Measurements from ENCODE around the gene EPOP. TPM values are rescaled to one million over a fixed set of nuclear protein-coding genes. Genes with fewer than 3 reads are reported as not detected.

EPOP gene
- total RNA-seq, 1 donor from 2014 or later: 2.0 TPM

- TF ChIP-seq, protein P1, sequence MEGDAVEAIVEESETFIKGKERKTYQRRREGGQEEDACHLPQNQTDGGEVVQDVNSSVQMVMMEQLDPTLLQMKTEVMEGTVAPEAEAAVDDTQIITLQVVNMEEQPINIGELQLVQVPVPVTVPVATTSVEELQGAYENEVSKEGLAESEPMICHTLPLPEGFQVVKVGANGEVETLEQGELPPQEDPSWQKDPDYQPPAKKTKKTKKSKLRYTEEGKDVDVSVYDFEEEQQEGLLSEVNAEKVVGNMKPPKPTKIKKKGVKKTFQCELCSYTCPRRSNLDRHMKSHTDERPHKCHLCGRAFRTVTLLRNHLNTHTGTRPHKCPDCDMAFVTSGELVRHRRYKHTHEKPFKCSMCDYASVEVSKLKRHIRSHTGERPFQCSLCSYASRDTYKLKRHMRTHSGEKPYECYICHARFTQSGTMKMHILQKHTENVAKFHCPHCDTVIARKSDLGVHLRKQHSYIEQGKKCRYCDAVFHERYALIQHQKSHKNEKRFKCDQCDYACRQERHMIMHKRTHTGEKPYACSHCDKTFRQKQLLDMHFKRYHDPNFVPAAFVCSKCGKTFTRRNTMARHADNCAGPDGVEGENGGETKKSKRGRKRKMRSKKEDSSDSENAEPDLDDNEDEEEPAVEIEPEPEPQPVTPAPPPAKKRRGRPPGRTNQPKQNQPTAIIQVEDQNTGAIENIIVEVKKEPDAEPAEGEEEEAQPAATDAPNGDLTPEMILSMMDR (IDR thresholded peaks at IDR 0.05; ENCODE audit: partially characterized antibody, unreplicated experiment): no peak
Observed at GRCh38 chr17:38674014-38674748, 576 bp downstream of the EPOP start.

DNA sequence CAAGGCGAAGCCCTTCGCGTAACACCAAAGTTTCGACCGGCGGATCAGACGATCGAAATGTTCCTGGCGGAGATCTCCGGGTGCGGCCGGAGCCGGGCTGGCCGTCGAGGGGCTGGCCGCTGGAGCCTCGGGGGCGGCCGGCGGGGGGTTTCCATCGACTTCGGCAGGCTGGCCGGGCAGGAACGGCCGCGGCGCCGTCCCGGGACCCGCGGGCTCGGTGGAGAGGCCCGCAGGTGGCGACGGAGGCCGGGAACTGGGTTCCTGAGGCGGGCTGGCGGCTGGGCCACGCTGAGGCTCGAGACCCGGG, 1.1 kb downstream of the EPOP start:
- Mint-ChIP-seq H3K9me3 (ENCODE audit: unreplicated experiment) (peaks cover 9% of the 10 kb centered on the region), H3K27ac (ENCODE audit: unreplicated experiment) (no peak overlapping the region), H3K4me1 (ENCODE audit: low read depth, unreplicated experiment) (peaks cover 3% of the 10 kb centered on the region), H3K4me3 (ENCODE audit: unreplicated experiment) (no peak overlapping the region), H3K27me3 (ENCODE audit: unreplicated experiment) (peaks cover 36% of the 10 kb centered on the region), H3K36me3 (ENCODE audit: unreplicated experiment) (no peaks in the 10 kb centered on the region)
- peak; percentile 59 for DNase-seq
- TF ChIP-seq, protein P1 (IDR thresholded peaks at IDR 0.05; ENCODE audit: partially characterized antibody, unreplicated experiment): no peak

More at GRCh38 chr17:38674014-38674748, 576 bp downstream of the EPOP start:
- Mint-ChIP-seq H3K4me3 (ENCODE audit: unreplicated experiment) (no peak overlapping the region), H3K9me3 (ENCODE audit: unreplicated experiment) (peaks cover 9% of the 10 kb centered on the region), H3K27me3 (ENCODE audit: unreplicated experiment) (peaks cover 31% of the 10 kb centered on the region), H3K36me3 (ENCODE audit: unreplicated experiment) (no peaks in the 10 kb centered on the region), H3K27ac (ENCODE audit: unreplicated experiment) (no peak overlapping the region), H3K4me1 (ENCODE audit: low read depth, unreplicated experiment) (peaks cover 3% of the 10 kb centered on the region)
- DNase-seq: no peak

DNA sequence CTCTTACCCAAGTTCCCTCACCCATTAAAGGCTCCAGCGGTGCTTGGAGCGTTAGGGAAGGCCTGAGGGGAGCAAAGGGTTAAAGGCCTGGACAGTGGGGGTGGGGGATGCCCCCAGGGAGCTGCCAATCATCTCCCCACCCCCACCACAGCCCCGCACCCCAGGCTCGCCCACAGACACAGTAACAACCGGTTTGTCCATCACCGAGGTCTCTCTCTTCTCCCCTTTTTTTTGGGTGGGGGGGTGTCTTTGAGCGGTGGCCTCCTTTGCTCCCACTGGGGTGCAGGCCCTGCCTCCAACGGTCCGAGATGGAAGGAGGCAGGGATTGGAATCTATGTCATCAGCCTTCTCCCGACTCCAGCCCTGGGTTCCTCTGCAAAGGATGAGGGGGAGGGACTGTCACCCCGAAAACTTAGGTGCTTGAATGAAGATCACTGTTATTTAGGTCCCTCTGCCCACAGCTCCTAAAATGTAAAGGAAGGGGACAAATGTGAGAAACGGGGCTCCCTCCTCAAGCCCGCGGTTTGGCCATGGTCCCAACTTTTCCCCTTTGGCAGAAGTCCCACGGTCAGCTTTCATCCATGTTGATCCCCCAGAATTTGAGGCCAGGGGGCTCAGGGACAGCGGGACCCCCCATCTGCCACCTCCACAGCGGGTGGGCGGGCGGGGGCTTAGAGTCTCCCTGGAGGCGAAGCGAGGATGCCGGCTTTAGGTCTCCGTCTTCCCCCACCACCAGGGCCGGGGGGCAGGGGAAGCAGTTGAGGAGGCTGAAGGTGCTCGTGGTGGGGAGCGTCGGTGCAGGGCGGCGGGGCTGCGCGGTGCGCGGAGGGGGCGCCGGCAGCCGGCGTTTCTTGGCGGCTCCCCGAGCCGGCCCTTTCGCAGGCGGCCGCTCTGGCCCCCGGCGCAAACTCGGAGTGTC, 1.7 kb downstream of the EPOP start:
- TF ChIP-seq, protein P1 (IDR thresholded peaks at IDR 0.05; ENCODE audit: partially characterized antibody, unreplicated experiment): no peak
- Mint-ChIP-seq H3K36me3 (ENCODE audit: unreplicated experiment) (no peaks in the 10 kb centered on the region), H3K9me3 (ENCODE audit: unreplicated experiment) (peaks cover 9% of the 10 kb centered on the region), H3K27ac (ENCODE audit: unreplicated experiment) (no peak overlapping the region), H3K4me3 (ENCODE audit: unreplicated experiment) (peak overlapping the region; percentile 63), H3K27me3 (ENCODE audit: unreplicated experiment) (peaks cover 36% of the 10 kb centered on the region), H3K4me1 (ENCODE audit: low read depth, unreplicated experiment) (peaks cover 3% of the 10 kb centered on the region)
- no peak for DNase-seq

GRCh38 chr17:38671939-38672720, 2.6 kb downstream of the EPOP start:
- Mint-ChIP-seq H3K9me3 (ENCODE audit: unreplicated experiment) (peaks cover 12% of the 10 kb centered on the region), H3K36me3 (ENCODE audit: unreplicated experiment) (no peaks in the 10 kb centered on the region), H3K27ac (ENCODE audit: unreplicated experiment) (no peak overlapping the region), H3K4me1 (ENCODE audit: low read depth, unreplicated experiment) (peaks cover 3% of the 10 kb centered on the region), H3K27me3 (ENCODE audit: unreplicated experiment) (peaks cover 38% of the 10 kb centered on the region), H3K4me3 (ENCODE audit: unreplicated experiment) (peak overlapping the region; percentile 77)
- DNase-seq: no peak
- TF ChIP-seq, protein P1 (IDR thresholded peaks at IDR 0.05; ENCODE audit: partially characterized antibody, unreplicated experiment): no peak

All from glutamatergic neuron (in vitro differentiated cells).